GM10847 (cell line): ENCODE measurements around the gene DLAT.

ENCODE experiments used
- POLR2A ChIP-seq: IDR thresholded peaks from 2 replicates; pipeline ENCODE4 v1.6.1; 2011; ENCODE audit not compliant: insufficient read length; ENCODE audit errors: extremely low read depth

Gene DLAT

DNA sequence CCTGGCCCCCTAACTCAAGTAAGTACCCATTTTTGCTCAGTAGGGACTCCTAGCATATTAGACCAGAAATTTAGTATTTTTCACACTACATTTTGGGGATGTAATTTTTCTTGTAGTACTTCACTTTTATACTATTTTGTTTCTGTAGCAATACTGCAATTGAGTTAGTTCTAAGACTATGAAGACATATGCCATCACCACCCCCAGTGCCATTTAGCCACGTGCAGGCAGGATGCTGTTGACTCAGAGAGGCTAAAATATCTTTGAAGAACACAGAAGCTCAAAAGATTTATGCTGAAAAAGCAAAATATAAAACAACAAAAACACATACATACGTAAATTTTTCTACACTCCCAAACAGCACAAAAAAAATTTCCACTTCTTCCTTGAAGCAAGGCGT, 29.1 kb upstream of the DLAT start:
- TF ChIP-seq POLR2A: no peak

DNA sequence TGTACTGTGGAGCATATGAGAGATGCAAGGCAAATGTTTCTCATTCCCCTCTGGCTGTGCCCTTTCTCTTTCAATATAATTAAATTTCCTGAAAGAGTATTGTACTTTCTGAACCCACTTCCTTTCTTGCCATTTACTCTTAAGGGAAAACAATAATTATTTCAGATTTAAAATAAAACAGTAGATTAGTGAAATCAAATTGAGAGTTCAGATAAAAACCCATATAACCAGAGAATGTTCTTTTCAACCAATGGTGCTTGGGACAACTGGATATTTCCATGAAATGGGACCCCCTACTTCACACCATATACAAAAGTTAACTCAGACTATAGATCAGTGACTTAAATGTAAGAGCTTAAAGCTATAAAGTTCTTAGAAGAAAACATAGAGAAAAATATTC, 26.1 kb upstream of the DLAT start:
- no peak for TF ChIP-seq POLR2A

DNA sequence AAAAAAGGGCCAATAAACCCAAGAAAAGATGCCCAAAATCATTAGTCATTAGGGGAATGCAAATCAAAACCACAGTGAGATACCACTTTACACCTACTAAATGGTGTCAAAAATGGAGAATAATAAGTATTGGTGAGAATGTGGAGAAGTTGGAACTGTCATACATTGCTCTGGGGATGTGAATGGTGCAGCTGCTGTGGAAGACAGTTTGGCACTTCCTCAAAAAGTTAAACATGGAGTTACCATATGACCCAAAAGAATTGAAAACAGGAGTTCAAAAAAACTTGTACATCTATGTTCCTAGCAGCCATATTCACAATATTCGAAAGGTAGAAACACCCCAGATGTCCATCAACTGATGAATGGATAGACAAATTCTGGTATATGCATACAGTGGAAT, 24.5 kb upstream of the DLAT start:
- TF ChIP-seq POLR2A: no peak

DNA sequence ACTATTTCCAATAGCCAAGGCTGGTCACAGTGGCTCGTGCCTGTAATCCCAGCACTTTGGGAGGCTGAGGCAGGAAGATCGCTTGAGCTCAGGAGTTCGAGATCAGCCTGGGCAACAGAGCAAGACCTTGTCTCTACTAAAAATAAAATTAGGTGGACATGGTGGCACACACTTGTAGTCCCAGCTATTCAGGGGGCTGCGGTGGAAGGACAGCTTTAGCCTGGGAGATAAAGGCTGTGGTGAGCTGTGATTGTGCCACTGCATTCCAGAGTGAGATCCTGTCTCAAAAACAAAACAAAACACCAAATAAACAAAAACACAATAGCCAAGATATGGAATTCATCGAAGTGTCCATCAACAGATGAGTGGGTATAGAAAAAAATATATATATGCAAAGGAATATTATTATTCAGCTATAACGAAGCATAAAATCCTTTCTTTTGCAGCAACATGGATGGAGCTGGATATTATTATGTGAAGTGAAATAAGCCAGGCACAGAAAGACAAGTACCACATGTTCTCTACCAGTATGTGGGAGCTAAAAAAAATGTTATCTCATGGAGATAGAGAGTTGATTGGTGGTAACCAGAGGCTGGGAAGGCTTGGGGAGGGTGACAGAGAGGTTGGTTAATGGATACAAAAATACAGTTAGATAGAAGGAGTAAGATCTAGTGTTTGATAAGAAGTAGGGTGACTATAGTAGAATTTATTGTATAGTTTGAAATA, 22.6 kb upstream of the DLAT start:
- TF ChIP-seq POLR2A: no peak

DNA sequence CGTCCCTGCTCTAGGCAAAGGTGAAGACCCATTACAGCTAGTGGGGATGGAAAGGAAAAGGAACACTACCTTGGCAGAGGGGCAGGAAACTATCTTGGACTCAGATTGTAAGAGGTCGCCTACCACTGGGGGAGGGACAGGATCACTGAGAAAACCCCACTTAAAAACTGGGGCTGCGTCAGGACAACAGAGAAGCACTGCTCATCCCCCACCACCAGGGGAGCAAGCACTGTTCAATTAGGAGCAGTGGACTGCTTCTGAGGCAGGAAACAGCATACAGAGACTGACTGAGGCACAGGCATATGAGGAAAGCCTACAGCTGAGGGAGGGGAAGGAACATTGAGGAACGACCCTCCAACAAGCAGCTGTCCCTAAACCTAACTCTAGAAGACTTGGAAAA, 20.8 kb upstream of the DLAT start:
- no peak for TF ChIP-seq POLR2A

DNA sequence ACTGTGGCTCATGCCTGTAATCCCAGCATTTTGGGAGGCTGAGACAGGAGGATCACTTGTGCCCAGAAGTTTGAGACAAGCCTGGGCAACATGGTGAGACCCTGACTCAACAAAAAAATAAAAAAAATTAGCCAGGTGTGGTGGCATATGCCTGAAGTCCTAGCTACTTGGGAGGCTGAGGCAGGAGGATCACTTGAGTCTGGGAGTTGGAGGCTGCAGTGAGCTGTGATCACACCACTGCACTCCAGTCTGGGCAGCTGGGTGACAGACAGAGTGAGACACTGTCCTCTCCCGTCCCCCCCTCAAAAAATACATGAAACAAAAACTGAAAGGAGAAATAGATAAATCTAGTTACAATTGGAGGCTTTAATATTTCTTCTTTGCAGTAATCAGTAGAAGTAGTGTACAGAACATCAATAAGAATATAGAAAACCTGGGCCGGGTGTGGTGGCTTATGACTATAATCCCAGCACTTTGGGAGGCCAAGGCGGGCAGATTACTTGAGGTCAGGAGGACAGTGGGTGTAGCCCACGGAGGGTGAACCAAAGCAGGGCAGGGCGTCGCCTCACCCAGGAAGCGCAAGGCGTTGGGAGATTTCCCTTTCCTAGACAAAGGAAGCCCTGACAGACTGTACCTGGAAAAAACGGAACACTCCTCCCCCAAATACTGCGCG, 19.6 kb upstream of the DLAT start:
- no peak for TF ChIP-seq POLR2A

DNA sequence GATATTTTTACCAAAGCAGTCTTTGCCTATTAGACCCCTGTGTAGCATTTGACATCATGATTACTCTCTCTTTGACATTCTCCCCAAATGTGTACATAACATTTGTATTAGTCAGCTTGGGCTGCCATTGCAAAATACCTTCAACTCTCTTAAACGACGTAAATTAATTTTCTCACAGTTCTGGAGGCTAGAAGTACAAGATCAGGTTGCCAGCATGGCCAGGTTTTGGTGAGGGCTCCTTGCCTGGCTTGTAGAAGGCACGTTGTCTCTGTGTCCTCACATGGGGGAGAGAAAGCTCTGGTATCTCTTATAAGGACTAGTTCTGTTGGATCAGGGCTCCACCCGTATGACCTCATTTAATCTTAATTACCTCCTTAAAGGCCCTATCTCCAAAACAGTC, 12.3 kb upstream of the DLAT start:
- no peak for TF ChIP-seq POLR2A

DNA sequence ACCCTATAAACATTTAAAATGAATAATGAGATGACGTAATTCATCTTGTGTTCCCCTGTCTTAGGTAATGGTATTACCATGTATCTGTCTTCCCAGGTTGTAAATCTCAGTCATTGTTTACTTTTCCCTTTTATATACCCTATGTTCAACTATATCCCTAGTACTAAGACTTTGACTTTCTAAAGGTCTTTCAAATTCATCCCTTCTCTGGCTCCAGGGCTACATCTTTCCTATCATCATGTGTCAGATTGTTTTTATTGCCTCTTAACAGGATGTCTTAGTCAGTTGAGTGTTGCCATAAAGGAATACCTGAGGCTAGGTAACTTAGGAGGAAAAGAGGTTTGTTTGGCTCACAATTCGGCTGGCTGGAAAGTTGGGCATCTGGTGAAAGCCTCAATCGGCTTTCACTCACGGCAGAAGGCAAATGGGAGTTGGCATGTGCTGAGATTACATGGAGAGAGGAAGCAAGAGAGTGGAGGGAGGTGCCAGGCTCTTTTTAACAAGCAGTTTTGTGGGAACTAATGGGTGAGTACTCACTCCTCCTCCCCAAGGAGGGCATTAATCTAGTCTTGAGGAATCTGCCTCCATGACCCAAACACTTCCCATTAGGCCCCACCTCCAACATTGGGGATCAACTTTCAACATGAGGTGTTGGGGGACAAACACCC, 11.6 kb upstream of the DLAT start:
- no peak for TF ChIP-seq POLR2A

DNA sequence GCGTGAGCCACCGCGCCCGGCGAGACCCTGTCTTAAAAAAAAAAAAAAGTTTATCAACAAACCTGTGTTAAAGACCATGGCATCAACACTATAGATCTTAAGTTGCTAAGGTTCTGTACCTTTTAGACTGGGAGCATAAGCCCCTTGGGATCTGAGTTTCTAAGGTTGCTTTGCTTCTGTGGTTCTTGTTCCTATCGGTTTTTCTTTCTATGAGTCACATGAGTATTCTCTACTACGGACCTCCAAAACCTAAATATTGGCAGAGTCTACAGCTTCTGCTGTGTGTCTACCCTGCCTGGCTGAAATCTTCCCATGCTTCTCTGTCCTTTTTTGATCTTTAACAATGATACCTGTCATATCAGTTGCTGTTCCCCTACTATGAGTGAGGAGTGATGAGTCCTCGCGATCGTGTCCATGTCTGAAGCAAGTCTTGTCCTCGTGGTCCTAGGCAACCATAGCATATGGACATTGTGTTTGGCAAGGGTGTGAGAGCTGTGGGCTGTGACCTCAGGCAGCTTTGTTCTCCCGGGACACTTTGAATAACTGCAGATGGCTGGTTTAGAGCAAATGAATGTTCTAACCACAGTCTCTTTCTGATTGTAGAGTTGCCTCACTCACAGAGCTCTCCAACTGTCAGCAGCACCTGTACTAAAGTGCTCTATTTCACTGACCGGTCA, 9.0 kb upstream of the DLAT start:
- no peak for TF ChIP-seq POLR2A

DNA sequence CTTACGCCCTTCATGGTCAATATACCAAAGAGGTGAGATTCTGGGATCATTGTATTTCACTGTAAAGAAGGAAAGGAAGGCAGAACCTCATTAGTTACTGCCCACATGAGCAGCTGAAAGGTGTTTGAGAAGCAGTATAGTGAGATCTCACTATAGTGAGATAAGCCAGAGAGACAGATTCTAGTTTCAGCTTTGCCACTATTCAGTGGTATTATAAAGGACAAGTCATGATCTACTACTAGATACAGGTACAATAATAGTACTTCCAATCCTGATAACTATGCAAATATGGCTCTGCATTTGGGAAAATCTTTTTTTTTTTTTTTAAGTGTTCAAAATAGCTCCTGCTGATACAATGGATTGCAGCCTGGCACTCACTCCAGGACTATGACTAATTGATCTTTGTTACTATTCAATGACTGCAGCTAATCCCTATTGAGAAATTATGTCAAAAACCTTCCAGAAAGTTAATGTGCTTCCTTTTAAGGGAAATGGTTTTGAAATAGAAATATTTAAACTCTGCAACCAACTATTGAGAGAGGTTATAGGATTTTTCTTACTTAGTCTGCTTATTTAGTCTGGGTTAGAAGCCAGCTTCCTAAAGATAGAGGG, 8.3 kb upstream of the DLAT start:
- no peak for TF ChIP-seq POLR2A

DNA sequence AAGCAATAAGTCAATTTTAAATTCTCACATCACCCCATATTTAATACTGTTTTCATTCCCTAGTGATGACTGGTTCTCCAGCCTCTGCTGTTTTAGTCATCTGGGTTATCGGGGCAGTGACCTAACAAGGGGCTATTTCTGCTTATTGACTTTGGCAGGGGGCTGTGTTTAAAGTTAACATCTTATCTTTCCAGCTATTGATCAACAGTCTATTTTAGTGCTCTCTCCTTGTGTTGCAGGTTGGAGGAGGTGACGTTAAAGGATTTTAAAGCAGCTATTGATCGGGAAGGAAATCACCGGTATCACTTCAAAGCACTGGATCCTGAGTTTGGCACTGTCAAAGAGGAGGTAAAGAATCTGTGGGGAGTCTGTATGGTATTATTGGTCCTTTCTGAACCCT, 7.7 kb upstream of the DLAT start:
- no peak for TF ChIP-seq POLR2A

DNA sequence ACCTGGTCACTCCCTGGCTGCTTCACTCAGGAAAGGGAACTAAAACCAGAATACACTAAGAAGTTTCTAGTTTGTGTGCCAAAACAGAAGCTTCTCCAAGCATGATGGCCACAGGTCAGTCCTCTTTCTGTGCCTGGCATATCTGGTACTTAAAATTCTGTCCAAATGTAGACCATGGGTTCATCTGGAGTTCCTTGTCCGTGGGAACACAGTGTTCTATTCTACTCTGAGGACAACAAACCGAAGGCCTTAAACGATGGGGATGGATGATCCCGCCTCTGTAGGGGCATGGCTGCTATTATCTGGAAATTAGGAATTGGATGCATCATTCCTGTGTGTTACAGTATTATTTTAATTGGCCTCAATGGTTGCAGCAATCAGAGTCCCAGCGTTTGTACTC, 6.1 kb upstream of the DLAT start:
- no peak for TF ChIP-seq POLR2A

DNA sequence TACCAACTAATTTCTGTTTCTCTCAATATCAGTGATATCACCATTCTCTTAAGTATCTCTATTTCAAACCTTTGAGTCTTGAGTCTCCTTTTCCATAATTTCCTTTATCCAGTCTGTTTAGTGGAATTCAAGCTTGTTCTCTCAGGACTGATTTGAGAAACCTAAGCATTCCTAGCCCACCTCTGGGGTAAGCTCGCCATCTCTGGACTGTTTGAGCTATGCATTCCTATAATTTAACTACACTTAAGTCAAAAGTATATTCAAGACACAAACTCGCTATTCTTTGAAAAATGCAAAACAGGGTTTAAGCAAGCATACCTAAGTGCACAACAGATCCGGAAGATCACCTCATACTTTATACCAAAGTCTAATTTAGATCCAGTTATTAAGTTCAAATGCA, 2.1 kb upstream of the DLAT start:
- TF ChIP-seq POLR2A: no peak

DNA sequence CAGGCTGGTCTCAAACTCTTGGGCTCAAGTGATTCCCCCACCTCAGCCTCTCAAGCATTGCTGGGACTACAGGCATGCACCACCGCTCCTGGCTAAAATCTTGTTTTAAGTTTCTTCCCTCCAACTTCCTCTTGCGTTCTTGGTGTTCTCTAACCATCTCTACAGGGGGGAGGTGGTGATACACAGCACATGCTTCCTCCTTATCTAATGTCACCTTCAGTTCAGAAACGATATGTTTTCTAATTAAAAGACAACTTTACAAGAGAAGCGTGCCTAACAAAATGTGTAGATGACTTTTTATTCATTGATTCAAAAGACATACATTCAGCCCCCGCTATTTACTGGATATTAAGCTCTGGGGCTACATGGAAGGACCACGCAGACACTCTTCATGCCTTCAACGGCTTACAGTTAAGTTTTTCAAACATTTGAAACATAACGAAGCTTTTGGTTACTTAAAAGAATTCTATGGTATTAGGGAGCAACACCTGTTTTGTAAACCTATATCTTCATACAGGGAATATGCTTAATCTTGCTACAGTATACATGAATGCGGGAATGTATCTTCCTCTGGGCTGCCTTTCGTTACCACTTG, 933 bp upstream of the DLAT start:
- no peak for TF ChIP-seq POLR2A

DNA sequence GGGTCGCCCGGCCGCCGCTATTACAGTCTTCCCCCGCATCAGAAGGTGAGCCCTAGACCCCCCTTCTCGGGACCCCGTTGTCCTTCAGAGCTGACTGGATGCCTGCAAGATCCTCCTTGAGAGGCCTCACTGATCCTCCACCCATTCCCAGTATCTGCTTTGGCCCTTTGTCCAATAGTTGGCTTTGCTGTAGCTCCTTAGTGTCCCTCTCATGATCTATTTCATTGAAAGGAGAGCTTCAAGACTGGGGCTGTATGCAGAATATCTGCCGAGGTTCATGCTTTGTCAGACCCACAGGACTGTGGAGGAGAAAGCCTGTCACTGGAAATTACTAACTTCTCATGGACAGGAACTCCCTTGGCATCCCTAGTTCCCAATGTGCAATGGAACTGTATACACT, 499 bp downstream of the DLAT start:
- TF ChIP-seq POLR2A: no peak

DNA sequence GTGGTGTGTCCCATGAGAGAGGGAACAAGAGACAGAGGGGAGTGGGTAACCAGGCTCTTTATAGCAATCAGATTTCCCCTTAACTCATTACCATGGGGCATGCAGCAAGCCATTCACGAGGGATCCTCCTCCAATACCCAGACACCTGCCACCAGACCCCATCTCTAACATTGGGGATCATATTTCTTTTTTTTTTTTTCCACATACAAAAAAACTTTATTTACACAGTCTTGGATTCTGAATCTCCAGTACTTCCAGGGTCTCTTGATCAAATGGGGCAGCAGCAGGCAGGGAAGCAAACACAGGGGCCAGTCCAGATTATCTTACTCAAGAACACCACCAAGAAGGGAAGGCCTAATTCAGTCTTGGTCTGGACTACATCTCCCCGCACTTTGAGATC, 4.3 kb downstream of the DLAT start:
- no peak for TF ChIP-seq POLR2A

DNA sequence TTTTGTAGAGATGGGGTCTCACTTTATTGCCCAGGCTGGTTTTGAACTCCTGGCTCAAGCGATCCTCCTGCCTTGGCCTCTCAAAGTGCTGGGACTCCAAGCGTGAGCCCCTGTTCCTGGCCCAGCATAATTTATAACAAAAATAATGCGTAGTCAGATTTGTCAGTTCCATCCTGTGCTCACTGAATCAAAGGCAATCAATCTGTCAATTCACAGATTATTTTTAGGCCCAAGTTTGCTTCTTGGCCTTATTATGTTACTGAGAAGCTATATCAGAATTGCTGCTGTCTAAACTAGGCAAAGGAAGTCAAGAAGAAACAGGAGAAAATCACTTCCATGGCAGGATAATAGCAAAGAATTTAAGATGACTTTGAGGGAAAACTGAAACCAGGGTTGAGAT, 8.7 kb downstream of the DLAT start:
- TF ChIP-seq POLR2A: no peak
